Muscle layer of colon (tissue), 2 donors: ENCODE data around the gene KLK13.

Experiments used
- H3K27ac ChIP-seq: one replicate; pipeline ENCODE4 v1.7.0; 2013; ENCODE audit warnings: low read depth, mild to moderate bottlenecking, low read length, moderate library complexity
- H3K27me3 ChIP-seq, 2 donors: one replicate each; pipeline ENCODE4 v1.7.0; 2013; ENCODE audit warnings: low read length in 2 of 2, mild to moderate bottlenecking in 2 of 2; ENCODE audit not compliant: insufficient read depth in 2 of 2, control insufficient read depth in 1 of 2
- H3K36me3 ChIP-seq: one replicate; pipeline ENCODE4 v1.7.0; 2013; ENCODE audit warnings: mild to moderate bottlenecking, low read length; ENCODE audit not compliant: insufficient read depth
- H3K4me1 ChIP-seq: one replicate; pipeline ENCODE4 v1.7.0; 2013; ENCODE audit warnings: mild to moderate bottlenecking, low read length; ENCODE audit not compliant: insufficient read depth
- H3K4me3 ChIP-seq, 2 donors: one replicate each; pipeline ENCODE4 v1.7.0; 2013; ENCODE audit warnings: low read length in 2 of 2, low read depth in 1 of 2, mild to moderate bottlenecking in 1 of 2, moderate library complexity in 1 of 2
- H3K9ac ChIP-seq: one replicate; pipeline ENCODE4 v1.7.0; 2013; ENCODE audit warnings: low read length
- H3K9me3 ChIP-seq: one replicate; pipeline ENCODE4 v1.7.0; 2013; ENCODE audit warnings: mild to moderate bottlenecking, low read length
- donor health status: abdominal sarcoma.
- donor health status: Adenocarcinoma of cecum.

Gene KLK13

DNA sequence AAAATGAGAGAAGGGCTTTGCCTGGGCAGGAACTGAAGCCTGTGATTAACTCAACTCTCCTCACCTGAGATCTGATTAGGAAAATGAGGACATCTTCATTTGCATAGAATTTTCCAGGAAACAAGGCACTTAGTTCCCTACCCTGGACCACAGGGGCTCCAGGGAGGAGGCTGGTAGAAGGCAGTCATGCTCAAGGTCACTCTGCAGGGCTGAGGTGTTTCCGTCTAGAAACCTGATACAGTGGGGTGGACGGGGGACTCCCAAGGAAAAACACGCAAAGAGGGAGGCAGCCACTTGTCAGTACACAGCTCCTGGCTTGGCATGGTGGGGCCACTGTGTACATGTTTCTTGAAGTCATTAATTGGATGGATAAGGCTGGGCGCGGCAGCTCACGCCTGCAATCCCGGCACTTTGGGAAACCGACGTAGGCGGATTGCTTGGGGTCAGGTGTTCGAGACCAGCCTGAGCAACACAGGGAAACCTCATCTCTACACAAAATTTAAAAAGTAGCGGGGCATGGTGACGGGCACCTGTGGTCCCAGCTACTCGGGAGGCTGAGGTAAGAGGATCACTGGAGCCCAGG lies 11.8 kb upstream of the KLK13 start:
- Histone ChIP-seq H3K9ac (no peak overlapping the region), H3K4me3 (no peak overlapping the region), H3K27me3 (peaks cover 0 to 5% of the 10 kb centered on the region in 2 donors), H3K4me1 (no peaks in the 10 kb centered on the region), H3K9me3 (peaks cover 11% of the 10 kb centered on the region), H3K36me3 (no peaks in the 10 kb centered on the region), H3K27ac (no peak overlapping the region)

DNA sequence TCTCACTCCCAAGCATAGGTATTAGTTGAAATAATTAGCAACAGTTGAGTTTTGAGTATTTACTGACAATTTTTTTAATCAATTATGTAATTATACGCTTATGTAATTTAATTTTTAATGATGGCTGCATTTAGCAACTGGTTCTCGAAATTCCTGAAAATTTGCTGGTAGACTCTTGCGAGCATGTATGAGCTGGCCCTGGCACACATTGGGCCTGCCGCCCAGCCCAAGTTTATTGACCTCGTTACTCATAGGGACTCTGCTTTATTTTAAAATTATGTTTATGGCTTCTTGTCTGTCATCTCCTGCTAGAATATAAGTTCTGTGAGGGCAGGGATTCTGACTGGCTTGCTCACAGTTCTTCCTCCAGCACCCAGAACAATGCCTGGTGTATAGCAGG lies 11.1 kb upstream of the KLK13 start:
- Histone ChIP-seq H3K9ac (no peak overlapping the region), H3K27me3 (no peaks in the 10 kb centered on the region), H3K9me3 (peaks cover 11% of the 10 kb centered on the region), H3K27ac (no peak overlapping the region), H3K36me3 (no peaks in the 10 kb centered on the region), H3K4me3 (no peak overlapping the region), H3K4me1 (no peaks in the 10 kb centered on the region)

DNA sequence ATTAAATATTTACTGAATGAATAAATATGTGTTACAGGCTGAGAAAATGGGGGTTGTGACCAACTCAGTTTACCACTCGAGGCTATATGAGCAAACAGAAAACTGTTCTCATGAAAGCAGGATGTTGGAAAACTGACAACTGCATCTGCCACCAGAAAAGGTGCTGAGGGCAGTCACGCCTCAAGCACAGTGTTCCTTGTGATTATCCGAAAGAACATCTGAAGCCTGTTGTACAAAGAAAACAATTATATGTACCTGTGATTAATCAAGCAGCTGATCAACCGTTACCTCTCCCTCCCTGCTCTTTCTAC lies 6.2 kb upstream of the KLK13 start:
- H3K27me3 ChIP-seq = peaks cover 3 to 4% of the 10 kb centered on the region in 2 donors
- H3K9me3 ChIP-seq = peaks cover 11% of the 10 kb centered on the region
- H3K4me3 ChIP-seq = no peak overlapping the region
- no peaks in the 10 kb centered on the region for H3K4me1 ChIP-seq
- H3K36me3 ChIP-seq = no peaks in the 10 kb centered on the region
- no peak overlapping the region for H3K27ac ChIP-seq
- no peak overlapping the region for H3K9ac ChIP-seq

DNA sequence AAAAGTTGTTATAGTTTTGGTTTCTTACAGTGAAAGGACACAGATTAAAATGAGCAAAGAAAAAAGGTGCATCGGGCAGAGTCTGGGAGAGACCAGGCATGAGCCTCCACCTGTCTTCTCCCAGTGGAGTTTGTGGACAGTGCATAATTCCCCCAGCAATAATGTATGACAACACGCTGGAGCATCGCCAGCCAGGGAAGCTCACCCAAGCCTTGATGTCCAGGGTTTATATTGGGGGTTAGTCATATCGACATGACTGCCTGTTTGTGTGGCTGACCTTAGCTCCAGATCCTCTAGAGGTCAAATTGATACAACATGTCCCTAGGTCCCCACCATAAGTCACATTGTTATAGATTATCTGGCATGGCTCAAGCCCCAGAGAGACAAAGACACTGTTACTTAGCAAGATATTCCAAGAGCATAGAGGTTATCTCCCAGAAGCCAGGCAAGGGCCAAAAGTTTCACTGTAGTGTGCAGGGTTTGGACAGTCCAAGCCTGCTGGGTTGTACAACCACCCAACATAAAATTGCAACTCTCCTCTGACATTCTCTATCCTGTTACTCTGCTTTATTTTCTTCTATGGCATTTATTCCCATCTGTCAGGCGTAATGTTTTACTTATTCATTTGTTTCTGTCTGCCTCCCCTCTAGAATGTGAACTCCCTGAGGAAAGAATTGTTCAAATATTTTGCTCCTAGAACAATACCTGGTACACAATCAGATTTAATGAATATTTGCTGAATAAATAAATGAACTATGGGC lies 5.6 kb upstream of the KLK13 start:
- Histone ChIP-seq H3K27ac (no peak overlapping the region), H3K9me3 (peaks cover 11% of the 10 kb centered on the region), H3K36me3 (no peaks in the 10 kb centered on the region), H3K4me1 (no peaks in the 10 kb centered on the region), H3K27me3 (peaks cover 7 to 10% of the 10 kb centered on the region in 2 donors), H3K4me3 (no peak overlapping the region), H3K9ac (no peak overlapping the region)

- Histone ChIP-seq H3K4me3 (no peak overlapping the region), H3K27ac (no peak overlapping the region), H3K36me3 (no peaks in the 10 kb centered on the region), H3K27me3 (peaks cover 7 to 25% of the 10 kb centered on the region in 2 donors), H3K9ac (no peak overlapping the region), H3K4me1 (no peaks in the 10 kb centered on the region), H3K9me3 (no peaks in the 10 kb centered on the region)
These were observed 1.7 kb upstream of the KLK13 start for GRCh38 chr19:51066393-51067186.

DNA sequence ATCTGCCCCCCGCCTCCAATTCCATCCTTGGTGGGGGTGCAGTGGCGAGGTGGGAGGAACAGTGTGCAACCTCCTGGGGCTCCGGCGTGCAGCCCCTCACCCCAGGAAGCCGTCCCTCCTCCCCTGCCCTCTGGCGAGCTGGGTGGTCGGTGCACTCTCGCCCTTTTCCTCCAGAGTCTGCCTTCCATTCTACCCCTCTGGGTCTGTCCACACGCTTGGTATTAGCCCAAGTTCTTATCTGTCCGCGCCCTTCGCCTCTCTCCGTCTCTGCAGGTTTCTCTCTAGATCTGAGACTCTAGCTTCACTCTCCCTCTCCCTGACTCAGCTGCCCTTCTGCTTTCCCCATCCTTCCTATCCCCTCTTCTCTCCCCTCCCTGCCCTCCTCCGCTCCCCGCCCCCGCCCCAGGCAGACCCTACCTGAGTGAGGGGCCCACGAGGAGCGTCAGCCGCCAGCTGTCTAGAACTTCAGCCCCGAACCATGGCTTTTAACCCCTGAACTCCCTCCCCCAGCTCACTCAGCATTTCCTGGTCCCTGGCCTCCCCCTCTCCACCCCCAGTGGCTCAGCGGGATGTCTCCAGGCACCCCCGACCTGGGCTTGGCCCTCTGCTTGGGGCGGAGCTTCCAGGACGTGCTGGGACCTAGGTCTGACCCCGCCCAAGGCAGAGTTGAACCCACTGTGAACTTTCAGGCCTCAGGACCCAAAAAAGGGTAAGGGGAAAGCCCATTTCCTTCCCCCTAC lies 499 bp upstream of the KLK13 start:
- H3K4me1 ChIP-seq = no peaks in the 10 kb centered on the region
- H3K27ac ChIP-seq = no peak overlapping the region
- H3K9me3 ChIP-seq = no peaks in the 10 kb centered on the region
- H3K27me3 ChIP-seq = peaks cover 12 to 25% of the 10 kb centered on the region in 2 donors
- no peak overlapping the region for H3K9ac ChIP-seq
- no peak overlapping the region for H3K4me3 ChIP-seq
- no peaks in the 10 kb centered on the region for H3K36me3 ChIP-seq

- Histone ChIP-seq H3K9ac (no peak overlapping the region), H3K9me3 (no peaks in the 10 kb centered on the region), H3K4me1 (no peaks in the 10 kb centered on the region), H3K27ac (no peak overlapping the region), H3K4me3 (no peak overlapping the region), H3K36me3 (no peaks in the 10 kb centered on the region), H3K27me3 (peaks cover 12 to 25% of the 10 kb centered on the region in 2 donors)
These were observed 1.2 kb downstream of the KLK13 start for GRCh38 chr19:51063664-51064063.

GRCh38 chr19:51060973-51061372 lies 3.9 kb downstream of the KLK13 start:
- Histone ChIP-seq H3K4me1 (no peaks in the 10 kb centered on the region), H3K27ac (no peak overlapping the region), H3K9ac (no peak overlapping the region), H3K36me3 (no peaks in the 10 kb centered on the region), H3K27me3 (peaks cover 9 to 20% of the 10 kb centered on the region in 2 donors), H3K4me3 (no peak overlapping the region), H3K9me3 (no peaks in the 10 kb centered on the region)

DNA sequence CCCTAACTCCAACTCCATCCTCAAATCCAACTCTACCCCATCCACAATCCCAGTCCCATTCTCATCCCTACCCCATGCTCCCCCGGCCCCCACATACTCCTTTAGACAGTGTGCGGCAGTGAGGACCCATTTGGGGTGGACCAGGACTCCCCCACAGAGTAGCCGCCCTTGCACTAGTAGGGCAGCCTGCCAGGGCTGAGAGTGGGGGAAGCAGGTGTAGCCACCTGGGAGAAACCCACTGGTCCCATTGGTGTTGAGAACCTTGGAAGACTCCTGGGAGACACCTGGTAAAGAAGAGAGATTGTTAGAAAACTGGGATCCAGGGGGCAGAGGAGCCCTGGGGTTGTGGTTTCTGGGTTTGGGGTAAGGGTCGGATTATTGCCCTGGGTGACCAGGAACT lies 4.6 kb downstream of the KLK13 start:
- Histone ChIP-seq H3K27ac (no peak overlapping the region), H3K27me3 (peaks cover 6 to 14% of the 10 kb centered on the region in 2 donors), H3K9ac (no peak overlapping the region), H3K4me1 (no peaks in the 10 kb centered on the region), H3K9me3 (no peaks in the 10 kb centered on the region), H3K4me3 (no peak overlapping the region), H3K36me3 (no peaks in the 10 kb centered on the region)

DNA sequence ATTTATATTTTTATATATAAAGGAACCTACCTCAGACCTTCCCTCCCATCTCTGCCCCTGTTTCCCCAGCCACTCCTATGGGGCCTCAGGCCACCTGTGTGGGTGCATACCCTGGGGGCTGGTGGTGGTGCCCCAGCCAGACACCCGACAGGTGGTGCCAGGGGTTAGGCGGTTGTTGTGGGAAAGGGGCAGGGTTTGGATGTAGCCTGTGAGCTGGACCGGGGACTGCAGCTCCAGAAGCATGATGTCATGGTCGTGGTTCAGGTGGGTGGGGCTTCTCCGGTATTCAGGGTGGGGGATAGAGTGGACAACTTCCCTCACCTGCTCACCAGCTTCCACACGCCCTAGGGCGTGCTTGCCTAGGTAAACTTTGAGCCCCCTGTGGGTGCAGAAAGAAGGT lies 5.2 kb downstream of the KLK13 start:
- H3K36me3 ChIP-seq = no peaks in the 10 kb centered on the region
- peaks cover 6 to 13% of the 10 kb centered on the region in 2 donors for H3K27me3 ChIP-seq
- no peak overlapping the region for H3K4me3 ChIP-seq
- no peak overlapping the region for H3K27ac ChIP-seq
- no peak overlapping the region for H3K9ac ChIP-seq
- H3K9me3 ChIP-seq = no peaks in the 10 kb centered on the region
- no peaks in the 10 kb centered on the region for H3K4me1 ChIP-seq

GRCh38 chr19:51055866-51056265 lies 9.0 kb downstream of the KLK13 start:
- Histone ChIP-seq H3K36me3 (no peaks in the 10 kb centered on the region), H3K27ac (no peak overlapping the region), H3K9me3 (no peaks in the 10 kb centered on the region), H3K27me3 (peaks cover 0 to 5% of the 10 kb centered on the region in 2 donors), H3K9ac (no peak overlapping the region), H3K4me3 (no peak overlapping the region), H3K4me1 (no peaks in the 10 kb centered on the region)
